Peyer's patch (tissue), 4 donors: ENCODE measurements around the gene IFRD2.
"Not testable (repeated sequence)": the region's sequence is repeated elsewhere in the genome, so short reads cannot be mapped to it uniquely, and the experiment has no call there.

ENCODE experiments used
- CTCF ChIP-seq, 6 experiments: fragments of 450-650 bp in 4 of 6; fragments of 200-600 bp in 2 of 6; sonication (generic) in 1 of 6; IDR thresholded peaks; one replicate each; pipeline ENCODE4 v1.5.1; 2017 to 2019; ENCODE audit warnings: antibody characterized with exemption in 6 of 6, mild to moderate bottlenecking in 3 of 6, moderate library complexity in 1 of 6
- POLR2A ChIP-seq, 2 donors: fragments of 450-650 bp; IDR thresholded peaks; one replicate each; pipeline ENCODE4 v1.5.1; 2017; ENCODE audit warnings: antibody characterized with exemption in 2 of 2, mild to moderate bottlenecking in 2 of 2, moderate library complexity in 2 of 2

GRCh38 chr3:50312041-50312440 lies 19.8 kb upstream of the IFRD2 start:
- not testable (repeated sequence) for TF ChIP-seq POLR2A, CTCF (IDR thresholded peaks at IDR 0.05)
